Smooth muscle cell of the umbilical artery (primary cell): ENCODE results near the gene HTR3A. TPM values are rescaled to one million over a fixed set of nuclear protein-coding genes. Genes with fewer than 3 reads are reported as not detected.

Source experiments
- total RNA-seq: library from RNA; depleted of rRNA; stranded (reverse); fragments of >200 nt; gene quantifications from 2 replicates; pipeline ENCODE4 v1.2.3, GENCODE V29; 2014

The HTR3A gene
- not detected in 2 replicates for total RNA-seq

GRCh38 chr11:113974741-113975470 lies at the start of gene HTR3A:
TSS of gene HTR3A (plus strand) at chr11:113975108. CDS start at chr11:113975326, 218 bp downstream.

Other genes with a start within 250 kb of the HTR3A start
- 19.9 and 26.4 TPM in 2 replicates for gene ZW10, start 201.4 kb upstream of the HTR3A start, total RNA-seq
- not detected in 2 replicates for gene CLDN25, start 195.3 kb upstream of the HTR3A start, total RNA-seq
- 32.4 and 37.6 TPM in 2 replicates for gene USP28, start 99.5 kb upstream of the HTR3A start, total RNA-seq
- gene HTR3B, start 70.3 kb upstream of the HTR3A start, total RNA-seq = not detected in 2 replicates
- not detected in 2 replicates for gene ZBTB16, start 84.6 kb downstream of the HTR3A start, total RNA-seq